Left cardiac atrium (tissue), 4 donors: Measurements from ENCODE around the gene MS4A7. TPM values are rescaled to one million over a fixed set of nuclear protein-coding genes. Genes with fewer than 3 reads are reported as not detected.
"Not testable (repeated sequence)": the region's sequence is repeated elsewhere in the genome, so short reads cannot be mapped to it uniquely, and the experiment has no call there.

Experiments used
- ATAC-seq, 2 donors: fragments of 200-7000 bp; cut with Tn5 transposase; one replicate each; pipeline ENCODE4 v1.9.1; 2020; ENCODE audit warnings: mild to moderate bottlenecking in 2 of 2, moderate library complexity in 2 of 2
- DNase-seq: peaks from one replicate; pipeline ENCODE4 v3.0.0-alpha.2; 2020
- intact Hi-C, 2 donors: fragments of 100-400 bp; cut with DNase I; formaldehyde crosslinking; loops; one replicate each; pipeline versions ENCODE4 v1.14.1 to v1.15.1; 2022 to 2023
- long read RNA-seq: library from polyadenylated mRNA; unstranded; transcript quantifications from one replicate; pipeline ENCODE4 v2.0.0, GENCODE V29; 2021
- total RNA-seq, 2 donors: library from RNA; stranded (reverse); fragmentation: NEBNext Ultra II Directional; extraction: Animal tissue kit (Norgen Biotek cat#: 25700); gene quantifications; one replicate each; pipeline ENCODE4 v1.2.1, GENCODE V29; 2021
- donor health status: DM: no; HTN: yes; CAD: no.
- donor health status: DM: no; HTN: yes; CAD: no; lungs with severe emphysema.
- donor health status: DM: yes; HTN: yes; CAD: no.
- donor health status: Dilated cardiomyopathy.

MS4A7 gene
- 10 to 100 TPM; 33.1 to 37.1 TPM for total RNA-seq
- long read RNA-seq, partial matches to known transcripts: 0 of 3 reads
- long read RNA-seq, other reads (novel, unspliced or antisense): 2 of 3 reads

GRCh38 chr11:60378354-60378753 lies at the start of gene MS4A7:
MS4A7 (plus strand) TSS chr11:60378532; CDS start chr11:60383142, 4,610 bp downstream.
- intact Hi-C loops: no loop called here
- DNase-seq: no peak
- ATAC-seq: peak; percentile 75 to 87

DNA sequence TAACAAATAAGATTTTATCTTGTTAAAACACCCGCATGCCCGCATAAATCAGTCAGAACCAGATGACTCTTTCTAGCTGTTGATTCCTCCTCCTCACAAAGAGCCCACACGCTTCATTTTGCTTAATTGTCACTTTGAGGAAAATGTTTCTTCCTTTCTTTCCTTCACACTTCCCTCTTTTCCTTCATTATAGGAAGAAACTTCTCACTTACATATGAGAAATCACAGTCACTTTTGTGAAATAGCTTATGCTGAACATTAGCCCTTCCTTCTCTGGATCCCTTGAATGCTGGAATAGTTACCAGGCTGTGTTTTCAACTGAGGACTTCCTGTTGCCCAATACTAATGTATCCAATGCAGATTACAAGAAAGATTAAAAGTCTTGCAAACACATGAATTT lies 45.5 kb upstream of the MS4A7 start:
- DNase-seq (no peak), ATAC-seq (peak in 1 of 2 donors; percentile 62)
- intact Hi-C loops: no loop called here

GRCh38 chr11:60334005-60334620 lies 44.2 kb upstream of the MS4A7 start:
- ATAC-seq (peak in 1 of 2 donors; percentile 49), DNase-seq (peak; percentile 46)
- intact Hi-C loops: no loop called here

DNA sequence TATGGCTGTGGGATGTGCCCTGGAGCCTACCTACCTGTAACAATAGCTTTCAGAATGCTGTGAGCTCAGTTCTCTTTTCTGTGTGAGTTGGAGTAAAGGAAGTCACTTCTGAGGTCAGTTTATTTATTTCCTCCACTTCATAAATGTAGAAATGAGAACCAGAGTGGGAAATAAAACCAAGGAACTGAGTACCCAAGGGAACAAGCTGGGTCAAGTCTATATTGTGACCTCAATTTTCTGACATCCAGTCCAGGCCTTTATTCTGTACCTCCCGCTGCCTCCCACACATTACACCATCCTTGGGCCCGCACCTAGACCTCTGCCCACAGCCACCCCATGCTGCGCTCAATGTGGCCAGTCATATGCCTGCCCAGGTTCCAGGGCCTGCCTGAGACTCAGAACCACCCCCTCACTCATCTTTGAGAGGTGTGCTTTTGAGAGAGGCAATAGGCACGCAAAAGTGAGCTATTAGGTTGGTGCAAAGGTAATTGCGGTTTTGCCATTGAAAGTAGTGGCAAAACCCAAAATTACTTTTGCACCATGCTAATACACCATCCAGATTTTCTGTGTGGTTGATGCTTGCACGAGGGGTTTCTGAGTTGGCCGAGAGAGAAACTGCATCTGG lies 41.5 kb upstream of the MS4A7 start:
- intact Hi-C loops: no loop called here
- ATAC-seq (peak in 1 of 2 donors; percentile 27), DNase-seq (no peak)

DNA sequence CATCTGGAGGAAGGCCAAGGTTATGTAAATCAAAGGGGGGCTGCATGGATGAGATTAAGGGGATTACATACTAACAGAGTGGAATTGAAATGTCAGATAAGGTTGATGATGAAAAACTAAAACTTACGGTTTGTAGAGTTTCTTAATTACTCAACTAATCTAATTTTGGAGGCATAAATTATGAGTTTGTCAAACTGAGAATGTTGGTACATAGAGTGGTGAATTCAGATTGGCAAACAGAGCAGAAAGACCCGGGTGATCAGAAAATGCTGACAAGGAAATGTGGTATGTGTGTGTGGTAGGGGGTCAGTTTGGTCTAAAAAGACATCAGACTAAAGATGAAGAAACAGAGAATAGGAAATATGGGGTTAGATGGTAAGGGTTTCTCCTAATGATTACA lies 40.3 kb upstream of the MS4A7 start:
- DNase-seq (no peak), ATAC-seq (no peak)
- intact Hi-C loops: no loop called here

- DNase-seq (no peak), ATAC-seq (no peak)
- intact Hi-C loops: no loop called here
Measured at GRCh38 chr11:60339356-60339755, 39.0 kb upstream of the MS4A7 start.

DNA sequence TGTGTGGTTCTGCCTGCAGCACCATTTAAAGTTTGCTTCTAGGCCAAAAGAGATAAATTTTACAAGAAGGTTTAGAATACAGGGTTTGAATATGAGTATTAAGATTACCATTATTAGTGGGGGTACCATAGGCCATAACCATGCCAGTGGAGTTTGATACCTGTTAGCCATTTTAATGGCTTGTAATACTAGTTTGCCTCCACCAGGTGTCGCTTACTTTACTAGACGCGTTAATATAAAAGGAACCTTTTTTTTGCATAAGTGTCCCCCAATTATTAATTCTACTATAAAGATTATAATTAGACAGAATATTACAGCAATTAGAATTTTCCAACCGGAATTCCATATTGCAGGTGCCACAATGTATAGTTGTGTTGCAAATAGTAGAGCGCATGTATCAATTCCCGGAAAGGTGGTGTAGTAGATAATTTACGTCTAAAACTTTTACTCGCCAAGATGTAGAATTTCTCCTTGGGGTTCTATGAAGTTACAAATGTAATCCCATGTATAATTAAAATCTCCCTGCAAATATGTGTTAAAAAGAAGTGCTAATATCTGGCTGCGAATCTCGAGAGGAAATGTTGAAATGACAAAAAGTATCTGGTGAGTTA lies 35.1 kb upstream of the MS4A7 start:
- ATAC-seq: no peak
- DNase-seq: no peak
- intact Hi-C loops: no loop called here

GRCh38 chr11:60344146-60344545 lies 34.2 kb upstream of the MS4A7 start:
- no peak for ATAC-seq
- DNase-seq: no peak
- intact Hi-C loops: no loop called here

GRCh38 chr11:60345489-60345888 lies 32.8 kb upstream of the MS4A7 start:
- ATAC-seq (no peak), DNase-seq (peak; percentile 39)
- intact Hi-C loops: no loop called here

- no peak for ATAC-seq
- no peak for DNase-seq
- intact Hi-C loops: no loop called here
Measured at GRCh38 chr11:60347084-60347797, 31.1 kb upstream of the MS4A7 start.

DNA sequence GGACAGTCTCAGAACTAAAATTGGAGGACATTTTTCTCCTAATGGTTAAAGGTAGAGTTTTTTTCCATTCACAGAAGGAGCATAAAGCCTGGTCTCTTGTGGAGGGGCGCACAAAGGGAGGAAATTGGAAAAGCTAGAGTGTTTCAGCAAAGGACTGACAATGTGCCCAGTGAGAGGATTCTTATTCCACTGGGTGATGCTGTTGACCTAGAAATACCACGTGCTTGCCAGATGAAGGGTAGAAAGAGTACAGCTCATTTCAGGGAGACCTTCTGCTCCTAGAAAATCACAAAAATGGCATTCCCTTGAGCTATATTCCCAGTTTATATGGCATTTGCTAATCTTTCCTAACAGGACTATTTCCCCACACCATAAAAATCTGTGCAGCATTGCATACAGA lies 30.2 kb upstream of the MS4A7 start:
- ATAC-seq: no peak
- no peak for DNase-seq
- intact Hi-C loops: no loop called here

GRCh38 chr11:60349990-60350389 lies 28.3 kb upstream of the MS4A7 start:
- ATAC-seq (no peak), DNase-seq (no peak)
- intact Hi-C loops: no loop called here

- no peak for ATAC-seq
- DNase-seq: no peak
- intact Hi-C loops: no loop called here
Measured at GRCh38 chr11:60357771-60358170, 20.6 kb upstream of the MS4A7 start.

DNA sequence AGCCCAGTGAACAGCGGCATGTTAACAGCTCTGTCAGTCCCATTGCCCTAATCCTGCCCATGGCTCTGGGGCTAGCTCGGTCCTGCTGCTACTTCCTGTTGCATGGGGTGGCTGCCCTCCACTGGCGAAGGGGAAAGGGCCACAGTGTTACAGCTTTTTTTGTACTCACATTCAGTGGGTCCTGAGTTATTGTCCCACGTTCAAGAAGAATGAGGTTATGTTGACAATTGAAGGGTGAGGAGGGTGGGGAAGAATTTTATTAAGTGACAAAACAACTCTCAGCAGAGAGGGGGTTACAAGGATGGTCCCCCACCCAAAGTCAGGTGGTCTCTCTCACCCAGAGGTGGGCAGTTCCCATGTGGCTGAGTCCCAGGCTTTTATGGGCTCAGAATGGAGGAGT lies 17.7 kb upstream of the MS4A7 start:
- intact Hi-C loops: loop anchor here (5.0 to 10.0 kb wide), 2 partner anchors 254 to 257 kb away; no protein-coding TSS in a partner anchor
- ATAC-seq: no peak

DNA sequence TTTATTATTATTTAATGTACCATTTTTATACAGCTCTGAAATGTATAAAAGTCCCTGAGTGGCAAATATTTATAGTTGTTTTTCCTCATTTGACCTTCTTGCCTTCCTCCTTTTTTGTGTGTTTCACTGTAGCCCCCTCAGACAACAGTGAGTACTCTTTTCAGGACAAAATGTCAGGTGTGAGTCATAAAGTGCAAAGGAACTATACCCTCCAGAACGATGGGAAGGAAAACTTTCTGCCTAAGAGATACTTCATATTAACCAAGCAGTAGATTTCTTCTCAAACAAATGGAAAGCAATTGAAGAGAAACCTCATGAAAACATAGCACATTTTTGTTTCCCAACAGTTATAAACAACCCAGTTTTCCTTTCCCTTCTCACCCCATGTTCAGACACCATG lies 16.1 kb upstream of the MS4A7 start:
- intact Hi-C loops: loop anchor here (5.0 to 10.0 kb wide), 2 partner anchors 253 to 255 kb away; no protein-coding TSS in a partner anchor

More for the DNA sequence above, 17.7 kb upstream of the MS4A7 start:
- DNase-seq: no peak

DNA sequence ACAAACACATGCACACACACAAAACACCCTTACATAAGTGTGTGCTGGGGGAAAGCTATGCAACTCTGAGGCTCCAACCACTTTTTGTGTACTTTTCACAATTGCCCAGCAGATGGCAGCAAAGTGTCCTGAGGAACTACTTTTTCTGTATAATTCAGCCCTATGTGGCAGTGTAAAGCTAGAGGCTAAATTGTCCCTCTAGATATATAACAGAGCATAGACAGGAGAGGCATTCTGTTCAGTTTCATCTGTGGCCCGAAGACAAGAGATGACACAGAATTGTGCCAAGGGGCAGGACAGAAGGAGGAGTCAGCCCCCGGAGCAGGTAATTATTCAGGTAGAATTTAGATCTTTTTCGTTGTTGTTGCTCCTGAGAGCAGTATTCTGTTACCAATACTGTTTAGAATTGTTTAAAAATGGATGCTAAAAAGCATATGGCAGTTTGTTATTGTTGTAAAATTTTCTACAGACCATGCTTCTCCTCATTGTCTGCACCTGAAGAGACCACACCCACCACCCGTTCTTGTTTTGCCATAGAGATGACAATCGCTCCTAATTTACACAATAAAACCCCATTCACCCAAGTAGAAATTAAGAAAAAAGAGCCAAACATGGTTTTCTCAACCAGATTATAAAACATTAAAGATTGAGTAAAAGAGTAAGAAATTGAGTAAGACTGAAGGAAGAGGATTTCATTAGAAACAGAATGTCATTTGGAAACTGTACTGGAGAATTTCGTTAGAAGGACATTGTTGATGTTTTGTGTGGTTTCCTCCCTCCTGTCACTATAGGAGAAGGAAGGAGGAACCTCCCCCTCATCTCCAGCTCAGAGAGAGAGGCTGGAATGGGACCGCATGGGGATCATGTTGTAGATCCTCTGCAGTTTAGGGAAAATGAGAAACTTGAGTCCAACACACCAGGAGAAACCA lies 14.5 kb upstream of the MS4A7 start:
- peak; percentile 71 to 78 for ATAC-seq
- intact Hi-C loops: loop anchor here (5.0 to 10.0 kb wide), 2 partner anchors 251 to 253 kb away; no protein-coding TSS in a partner anchor
- DNase-seq: no peak

More for the DNA sequence above, 16.1 kb upstream of the MS4A7 start:
- no peak for DNase-seq
- ATAC-seq: no peak

- DNase-seq, ATAC-seq: not testable (repeated sequence)
- intact Hi-C loops: loop anchor here in 1 of 2 donors (10.0 kb wide), 1 partner anchor 248 kb away; no protein-coding TSS in a partner anchor
Measured at GRCh38 chr11:60366262-60366904, 11.9 kb upstream of the MS4A7 start.

DNA sequence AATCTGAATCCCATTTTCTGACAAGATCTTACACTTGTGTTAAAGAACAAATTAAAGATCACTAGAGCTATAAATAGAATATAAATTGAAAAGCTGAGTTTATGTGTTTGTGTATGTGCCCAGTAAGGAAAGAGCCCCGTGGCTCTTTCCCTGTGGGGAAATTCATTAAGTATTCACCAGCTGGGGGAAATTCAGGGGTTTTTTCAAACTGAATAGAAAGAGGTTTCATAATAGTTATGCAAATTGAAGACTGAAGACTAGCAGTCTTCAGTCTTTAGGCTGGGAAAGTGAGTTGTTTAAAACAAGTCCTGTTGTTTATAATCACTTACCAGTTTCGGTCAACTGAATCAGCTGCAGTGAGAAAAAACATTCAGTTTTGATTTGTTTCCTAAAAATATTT lies 11.3 kb upstream of the MS4A7 start:
- no peak for ATAC-seq
- intact Hi-C loops: loop anchor here in 1 of 2 donors (10.0 kb wide), 1 partner anchor 248 kb away; no protein-coding TSS in a partner anchor
- no peak for DNase-seq
